GM19238 (cell line): ENCODE results near the gene KCNQ5.

Experiments used
- DNase-seq: peaks from one replicate; pipeline ENCODE4 v3.0.0; 2011; ENCODE audit warnings: low spot score; ENCODE audit not compliant: insufficient read length

Gene KCNQ5

GRCh38 chr6:72792692-72793091, 170.8 kb downstream of the KCNQ5 start:
- no peak for DNase-seq

DNA sequence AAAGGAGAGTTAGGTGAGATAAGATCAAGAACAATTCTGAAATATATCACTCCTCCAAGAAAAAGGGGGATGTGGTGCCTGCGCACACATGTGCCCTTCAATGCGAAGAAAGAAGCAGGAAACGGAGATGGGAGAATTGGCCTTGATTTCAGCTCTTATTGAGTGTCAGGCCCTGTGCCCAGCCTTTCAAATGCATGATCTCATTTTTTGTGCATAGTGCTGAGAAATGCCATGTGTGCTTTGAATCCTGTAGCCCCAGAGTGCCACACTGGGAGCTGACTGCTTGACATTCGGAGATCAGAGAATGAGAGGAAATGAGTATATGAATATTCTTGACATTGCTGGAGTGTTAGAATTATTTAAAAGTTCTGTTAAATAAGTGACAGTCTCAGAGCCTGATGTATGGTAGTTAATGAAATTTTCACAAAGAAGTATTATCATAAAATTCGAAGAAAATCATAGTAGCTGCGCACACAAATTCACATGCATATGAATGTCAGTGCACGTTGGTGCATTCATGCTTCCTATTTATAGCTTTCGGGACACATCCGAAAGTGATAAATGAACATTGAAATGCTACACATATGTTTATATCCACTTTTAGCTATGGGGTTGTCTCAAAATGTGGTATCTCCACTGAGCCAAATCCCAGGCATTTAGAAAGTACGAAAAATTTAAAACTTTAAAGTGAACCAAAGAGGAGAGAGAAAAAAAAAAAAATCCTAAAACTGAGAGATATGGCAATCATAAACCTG, 172.0 kb downstream of the KCNQ5 start:
- DNase-seq, result no peak

GRCh38 chr6:72798196-72798595, 176.3 kb downstream of the KCNQ5 start:
- DNase-seq, result no peak

- DNase-seq, result no peak
Measured at GRCh38 chr6:72809746-72810379, 188.0 kb downstream of the KCNQ5 start.

GRCh38 chr6:72810571-72811280, 188.9 kb downstream of the KCNQ5 start:
- no peak for DNase-seq

DNA sequence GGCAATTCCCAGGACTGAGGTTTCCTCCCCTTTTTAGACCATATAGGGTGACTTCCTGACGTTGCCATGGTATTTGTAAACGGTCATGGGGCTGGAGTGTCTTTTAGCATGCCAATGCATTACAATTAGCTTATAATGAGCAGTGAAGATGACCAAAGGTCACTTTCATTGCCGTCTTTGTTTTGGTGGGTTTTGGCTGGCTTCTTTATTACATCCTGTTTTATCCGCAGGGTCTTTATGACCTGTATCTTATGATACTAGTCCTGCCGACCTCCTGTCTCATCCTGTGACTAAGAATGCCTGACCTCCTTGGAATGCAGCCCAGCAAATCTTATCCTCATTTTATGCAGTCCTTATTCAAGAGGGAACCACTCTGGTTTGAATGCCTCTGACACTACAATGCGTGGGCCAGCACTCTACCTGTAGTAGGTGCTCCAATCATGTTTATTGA, 190.1 kb downstream of the KCNQ5 start:
- no peak for DNase-seq

DNA sequence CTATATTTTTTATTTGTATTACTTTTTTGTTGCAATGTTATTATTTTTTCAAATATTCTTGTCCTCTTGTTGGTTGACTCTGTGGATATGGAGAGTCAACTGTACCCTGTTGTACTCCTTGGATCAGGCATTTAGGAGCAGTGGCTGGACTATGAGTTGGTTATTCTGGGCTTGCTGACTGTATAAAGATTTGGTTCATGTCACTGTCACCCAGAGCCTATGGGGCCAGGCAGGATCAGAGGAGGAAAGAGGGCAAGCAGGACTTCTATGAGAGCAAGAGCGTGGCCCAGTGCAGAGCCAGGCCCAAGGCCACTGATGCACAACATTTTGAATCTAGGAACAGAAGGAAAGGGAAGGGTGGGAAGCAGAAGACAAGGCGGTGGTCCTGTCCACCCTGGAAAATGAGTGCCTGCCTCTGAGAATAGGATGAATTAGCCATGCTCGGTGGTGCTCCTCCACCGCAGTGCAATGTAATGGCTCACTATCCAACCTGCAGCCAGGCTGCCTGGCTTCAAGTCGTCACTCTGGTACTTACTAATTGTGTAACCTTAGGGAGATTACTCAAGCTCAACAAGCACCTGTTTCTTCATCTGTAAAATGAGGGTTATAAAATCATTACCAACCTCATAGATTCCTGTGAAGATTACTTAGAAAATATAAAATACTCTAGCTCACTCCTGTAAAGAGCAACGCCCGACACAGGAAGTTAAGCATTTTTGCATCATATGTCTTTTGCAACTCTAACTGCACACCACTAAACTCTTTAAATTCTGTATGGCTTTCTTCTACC, 192.1 kb downstream of the KCNQ5 start:
- no peak for DNase-seq

DNA sequence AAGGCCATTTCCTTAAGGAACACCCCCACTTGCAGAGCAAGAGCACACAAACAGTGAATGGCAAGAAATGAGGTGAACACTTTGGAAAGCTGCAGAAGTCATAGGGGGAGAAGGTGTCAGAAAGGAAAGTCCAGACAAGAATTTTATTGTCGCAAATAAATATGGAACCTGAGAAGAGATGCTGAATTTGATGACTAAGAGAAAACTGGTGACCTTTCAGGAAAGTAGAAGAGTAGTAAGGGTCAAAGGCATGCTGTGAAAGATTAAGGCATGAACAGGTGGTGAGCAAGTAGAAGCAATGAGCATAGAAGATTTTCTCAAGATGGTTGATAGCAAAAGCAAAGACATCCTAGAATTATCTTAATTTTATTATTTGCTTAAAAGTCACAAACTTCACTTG, 194.2 kb downstream of the KCNQ5 start:
- DNase-seq, result no peak

DNA sequence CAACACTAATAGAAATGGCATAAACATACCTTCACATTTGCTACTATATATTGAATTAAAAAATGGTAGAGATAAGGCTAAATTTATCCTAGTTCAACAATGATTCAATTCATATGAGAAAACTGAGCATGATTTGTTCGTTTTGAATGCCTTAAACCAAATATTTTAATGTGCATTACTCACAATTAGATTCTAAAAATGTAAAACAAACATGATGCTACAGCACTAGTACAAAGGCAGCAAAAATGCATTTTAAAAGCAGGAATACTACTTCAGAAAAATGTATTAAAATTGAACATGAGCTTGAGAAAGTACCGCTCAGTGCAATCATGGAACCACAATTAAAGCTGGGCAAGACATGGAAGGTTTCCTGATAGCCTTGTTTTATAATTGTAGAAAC, 195.3 kb downstream of the KCNQ5 start:
- DNase-seq, result no peak

GRCh38 chr6:72819609-72820008, 197.7 kb downstream of the KCNQ5 start:
- DNase-seq, result no peak

DNA sequence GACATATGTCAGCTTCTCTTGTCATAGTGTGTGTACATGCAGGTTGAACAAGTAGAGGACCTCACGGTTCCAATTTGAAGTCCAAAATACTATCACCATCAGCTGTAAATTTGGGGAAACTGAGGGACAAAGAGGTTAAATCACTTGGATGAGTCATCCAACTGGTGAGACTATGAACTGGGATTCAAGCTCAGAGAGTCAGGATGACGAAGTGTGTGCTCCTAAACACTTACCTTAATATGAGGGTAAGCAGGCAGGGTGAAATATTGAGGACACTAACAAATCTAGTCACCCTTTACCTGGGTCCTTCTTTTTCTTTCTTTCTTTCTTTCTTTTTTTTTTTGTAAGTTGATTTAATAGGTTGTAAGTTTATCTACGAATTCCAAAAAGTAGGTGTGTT, 198.3 kb downstream of the KCNQ5 start:
- no peak for DNase-seq

DNA sequence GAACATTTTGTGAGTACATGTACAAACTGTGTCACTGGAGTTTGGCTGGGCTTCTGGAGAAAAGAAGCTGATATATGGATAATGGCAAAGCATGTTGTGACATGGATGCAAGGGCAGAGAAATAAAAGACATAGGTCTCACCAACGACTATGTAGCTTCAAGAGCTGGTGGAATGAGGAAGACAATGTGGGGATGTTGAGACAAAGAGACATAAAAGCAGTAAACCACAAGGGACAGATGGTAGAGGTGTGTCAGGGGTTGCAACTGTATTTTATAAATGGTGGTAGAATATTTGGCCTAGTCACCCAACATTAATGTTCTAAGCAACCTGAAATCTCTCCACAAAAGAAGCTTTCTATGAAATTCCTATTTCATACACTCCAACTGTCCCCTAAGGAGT, 199.0 kb downstream of the KCNQ5 start:
- DNase-seq, result no peak

DNA sequence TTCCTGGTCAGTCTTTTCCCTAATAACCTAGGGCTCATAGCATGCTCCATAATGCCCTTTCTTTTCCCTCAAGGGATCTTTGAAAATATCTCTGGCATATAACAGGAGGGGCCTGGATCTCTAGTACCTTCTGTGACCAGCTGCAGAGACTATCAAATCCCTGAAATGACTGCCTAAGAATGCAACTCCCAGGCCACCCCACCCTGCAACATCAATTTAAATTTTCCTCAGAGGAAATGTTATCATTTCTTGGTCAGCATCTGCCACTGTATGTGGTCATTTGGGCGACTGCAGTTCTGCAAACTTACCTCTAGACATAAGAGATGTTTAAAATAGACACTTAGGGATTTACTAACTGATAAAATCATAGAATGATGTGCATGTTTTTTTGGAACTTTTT, 200.2 kb downstream of the KCNQ5 start:
- DNase-seq, result no peak

DNA sequence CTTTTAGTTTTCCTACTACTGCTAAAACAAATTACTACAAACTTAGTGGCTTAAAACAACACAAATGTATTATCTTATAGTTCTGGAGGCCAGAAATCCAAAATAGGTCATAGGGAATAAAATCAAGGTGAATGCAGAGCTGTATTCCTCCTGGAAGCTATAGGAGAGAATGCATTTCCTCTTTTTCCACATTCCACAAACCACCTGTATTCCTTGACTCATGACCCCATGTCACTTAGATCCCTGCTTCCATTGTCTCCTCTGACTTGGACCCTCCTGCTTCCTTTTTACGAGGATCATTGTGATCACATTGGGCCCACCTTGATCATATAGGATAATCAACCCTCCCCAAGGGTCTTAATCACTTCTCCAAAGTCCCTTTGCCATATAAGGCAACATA, 200.8 kb downstream of the KCNQ5 start:
- no peak for DNase-seq

DNA sequence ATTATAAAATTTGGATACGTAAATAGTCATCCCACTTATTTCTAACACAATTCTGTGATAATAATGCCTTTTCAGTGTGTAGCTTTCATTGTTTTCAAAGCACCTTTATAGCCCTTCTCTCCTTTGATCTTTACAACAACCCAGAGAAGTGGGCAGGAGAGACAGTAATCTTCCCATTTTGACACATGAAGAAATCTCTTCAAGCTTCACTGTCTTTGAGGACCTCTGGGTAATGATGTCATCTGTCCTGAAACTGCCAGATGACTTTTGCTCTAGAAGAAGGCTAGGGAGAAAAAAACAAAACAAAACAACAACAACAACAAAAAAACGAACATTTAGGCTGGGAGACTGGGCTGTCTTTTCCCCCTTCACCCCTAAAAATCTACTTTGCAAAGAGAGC, 203.0 kb downstream of the KCNQ5 start:
- no peak for DNase-seq

- DNase-seq, result no peak
Measured at GRCh38 chr6:72825315-72825911, 203.5 kb downstream of the KCNQ5 start.

DNA sequence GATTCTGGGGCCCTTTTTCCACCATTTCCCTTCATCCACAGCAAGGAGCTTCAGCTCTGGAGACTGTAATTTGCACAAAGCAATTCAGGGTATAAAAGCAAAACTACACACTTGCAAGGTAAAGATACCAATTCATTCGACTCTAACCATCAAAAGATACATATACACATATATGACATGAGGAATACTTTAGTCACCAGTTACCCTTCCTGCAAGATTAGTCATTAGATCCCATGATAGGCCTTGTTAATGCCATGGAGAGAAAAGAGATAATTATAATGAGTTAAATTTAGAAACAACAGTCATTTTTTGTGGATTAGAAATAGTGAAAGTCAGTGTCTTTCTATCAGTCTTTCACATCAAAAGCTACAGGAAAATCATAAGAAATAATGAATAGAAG, 204.2 kb downstream of the KCNQ5 start:
- DNase-seq, result no peak

DNA sequence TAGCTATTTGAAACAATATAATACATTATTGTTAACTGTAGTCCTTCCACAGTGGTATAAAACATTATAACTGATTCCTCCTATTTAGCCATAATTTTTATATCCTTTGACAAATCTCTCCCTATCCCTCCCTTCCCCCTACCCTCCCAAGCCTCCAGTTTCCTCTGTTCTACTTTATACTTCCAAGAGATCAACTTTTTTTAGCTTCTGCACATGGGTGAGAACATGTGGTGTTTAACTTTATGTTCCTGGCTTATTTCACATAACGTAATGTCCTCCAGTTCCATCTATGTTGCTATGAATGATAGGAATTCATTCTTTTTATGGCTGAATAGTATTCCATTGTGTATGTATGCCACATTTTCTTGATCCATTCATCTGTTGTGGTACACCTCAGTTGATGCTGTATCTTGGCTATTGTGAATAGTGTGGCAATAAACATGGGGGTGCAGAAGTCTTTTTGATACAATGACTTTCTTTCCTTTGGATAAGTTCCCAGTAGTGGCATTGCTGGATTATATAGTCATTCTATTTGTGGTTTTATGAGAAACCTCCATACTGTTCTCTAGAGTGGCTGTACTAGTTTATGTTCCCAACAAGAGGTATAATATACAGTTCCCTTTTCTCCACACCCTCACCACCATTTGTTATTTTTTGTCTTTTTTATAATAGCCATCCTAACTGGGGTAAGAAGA, 205.0 kb downstream of the KCNQ5 start:
- no peak for DNase-seq

- DNase-seq, result no peak
Measured at GRCh38 chr6:72828904-72829303, 207.0 kb downstream of the KCNQ5 start.

DNA sequence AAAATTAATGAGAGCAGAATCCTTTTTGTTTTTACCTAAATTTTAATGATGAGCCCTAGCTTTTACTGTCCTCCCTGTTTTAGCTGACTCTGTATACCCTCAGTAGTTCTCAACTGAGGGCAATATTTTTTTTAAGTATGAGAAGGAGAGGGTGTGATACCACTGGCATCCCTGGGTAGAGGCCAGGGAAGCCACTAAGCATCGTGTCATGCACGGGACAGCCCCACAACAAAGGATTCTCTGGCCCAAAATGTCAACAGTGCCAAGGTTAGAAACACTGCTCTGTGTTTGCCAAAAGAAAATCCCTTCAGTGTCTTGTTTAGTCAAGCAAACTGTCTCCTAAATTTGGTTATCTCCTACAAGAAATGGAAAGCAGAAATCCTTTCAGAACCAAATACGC, 210.4 kb downstream of the KCNQ5 start:
- DNase-seq, result no peak

DNA sequence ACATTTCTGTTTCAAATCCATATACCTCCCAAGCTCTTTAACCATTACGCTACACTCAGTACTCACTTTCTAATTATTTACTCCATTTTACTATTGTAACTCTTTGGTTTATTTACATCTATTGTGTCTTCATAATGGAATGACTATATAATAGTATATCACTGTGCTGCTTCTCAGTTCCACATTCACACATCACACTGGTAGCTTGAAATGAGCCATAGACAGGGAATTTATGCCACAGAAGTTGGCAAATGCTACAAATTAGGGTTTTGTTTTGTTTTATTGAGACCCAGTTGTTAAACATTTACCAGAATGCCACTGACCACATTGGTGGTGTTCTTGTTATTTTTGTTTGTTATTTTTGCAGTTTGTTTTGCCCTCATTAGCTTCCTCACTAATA, 213.9 kb downstream of the KCNQ5 start:
- no peak for DNase-seq
